ENCODE results near the gene SLC6A17.

The SLC6A17 gene

DNA sequence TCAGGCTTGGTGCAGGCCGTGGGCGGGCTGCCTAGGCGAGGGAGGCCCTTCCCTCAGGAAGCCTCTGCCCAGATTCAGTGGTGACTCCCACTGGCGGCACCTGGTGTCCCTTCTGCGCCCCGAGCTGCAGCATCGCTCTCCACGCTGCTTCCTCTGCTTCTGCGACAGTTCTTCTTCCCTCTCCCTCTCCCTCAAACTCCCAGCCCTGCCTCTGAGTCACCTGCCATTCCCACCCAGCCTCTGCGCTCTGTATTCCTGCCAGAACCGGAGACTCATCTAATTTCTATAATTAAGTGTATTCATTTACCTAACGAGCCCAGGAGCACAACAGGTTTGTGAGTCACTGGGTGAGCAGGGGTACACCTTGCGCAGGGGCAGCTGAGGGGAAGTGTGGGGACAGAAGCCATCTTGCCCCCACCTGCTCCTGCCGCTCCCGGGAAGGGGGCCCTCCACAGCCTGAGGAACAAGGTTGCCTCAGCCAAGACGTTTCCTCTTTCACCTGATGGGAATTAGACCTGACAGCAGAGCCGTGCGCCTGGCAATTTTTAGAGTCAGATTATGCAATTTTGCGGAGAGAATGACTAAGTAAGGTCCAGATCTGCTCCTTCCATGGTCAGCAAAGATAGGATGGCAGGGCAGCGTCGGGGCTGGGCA, 79.2 kb downstream of the SLC6A17 start:
- TF ChIP-seq, protein P1, sequence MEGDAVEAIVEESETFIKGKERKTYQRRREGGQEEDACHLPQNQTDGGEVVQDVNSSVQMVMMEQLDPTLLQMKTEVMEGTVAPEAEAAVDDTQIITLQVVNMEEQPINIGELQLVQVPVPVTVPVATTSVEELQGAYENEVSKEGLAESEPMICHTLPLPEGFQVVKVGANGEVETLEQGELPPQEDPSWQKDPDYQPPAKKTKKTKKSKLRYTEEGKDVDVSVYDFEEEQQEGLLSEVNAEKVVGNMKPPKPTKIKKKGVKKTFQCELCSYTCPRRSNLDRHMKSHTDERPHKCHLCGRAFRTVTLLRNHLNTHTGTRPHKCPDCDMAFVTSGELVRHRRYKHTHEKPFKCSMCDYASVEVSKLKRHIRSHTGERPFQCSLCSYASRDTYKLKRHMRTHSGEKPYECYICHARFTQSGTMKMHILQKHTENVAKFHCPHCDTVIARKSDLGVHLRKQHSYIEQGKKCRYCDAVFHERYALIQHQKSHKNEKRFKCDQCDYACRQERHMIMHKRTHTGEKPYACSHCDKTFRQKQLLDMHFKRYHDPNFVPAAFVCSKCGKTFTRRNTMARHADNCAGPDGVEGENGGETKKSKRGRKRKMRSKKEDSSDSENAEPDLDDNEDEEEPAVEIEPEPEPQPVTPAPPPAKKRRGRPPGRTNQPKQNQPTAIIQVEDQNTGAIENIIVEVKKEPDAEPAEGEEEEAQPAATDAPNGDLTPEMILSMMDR (IDR thresholded peaks at IDR 0.05; ENCODE audit: control extremely low read depth, extremely low read depth, low read depth, missing control alignments), result no peak
- CTCF ChIA-PET, result interaction anchor here (1.2 to 1.6 kb wide), 3 partner anchors 10 to 33 kb away, joined by 3 to 5 read pairs (median 3); no protein-coding TSS in a partner anchor

DNA sequence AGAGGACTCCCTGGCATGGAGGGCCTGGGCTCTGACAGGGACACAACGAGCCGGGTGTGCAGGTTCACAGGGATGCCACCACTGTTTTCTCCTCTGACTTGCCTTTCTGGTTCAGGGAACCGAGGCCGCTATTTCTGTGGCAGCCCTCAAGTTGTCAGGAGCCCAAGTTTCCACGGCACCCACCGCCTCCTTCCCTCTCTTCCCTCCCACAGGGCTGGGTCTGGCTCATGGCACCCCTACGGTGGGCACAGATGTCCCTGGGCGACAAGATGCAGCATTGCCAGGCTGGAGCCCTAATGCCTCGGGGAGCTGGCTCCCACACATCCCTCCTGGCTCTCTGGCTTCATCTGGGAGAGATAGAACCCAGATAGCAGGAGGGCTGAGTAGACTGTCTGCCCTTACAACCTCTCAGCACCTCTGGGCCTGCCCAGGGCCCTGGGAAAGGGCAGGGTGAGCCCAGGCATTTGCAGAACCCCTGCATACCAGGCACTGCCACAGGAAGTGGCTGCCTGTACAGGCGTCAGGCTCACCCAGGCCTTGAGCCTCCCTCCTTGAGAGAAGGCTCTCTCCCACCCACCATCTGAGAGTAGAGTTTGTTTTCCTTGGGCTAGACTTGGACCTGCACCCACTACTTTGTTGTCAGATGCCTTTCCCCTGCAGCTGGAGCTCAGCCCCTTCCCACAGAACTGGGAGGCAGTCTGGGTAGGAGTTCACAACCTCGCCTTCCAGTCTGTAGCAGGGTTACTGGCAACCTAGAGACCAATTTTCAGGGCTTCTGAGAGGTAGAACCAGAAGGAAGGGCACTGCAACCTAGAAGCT, 80.3 kb downstream of the SLC6A17 start:
- ChIA-PET POLR2A (no interaction called here), CTCF (interaction anchor here (1.2 to 2.9 kb wide), 3 partner anchors 11 to 182 kb away, joined by 3 to 17 read pairs (median 5); no protein-coding TSS in a partner anchor)
- TF ChIP-seq, protein P1 (IDR thresholded peaks at IDR 0.05; ENCODE audit: control extremely low read depth, extremely low read depth, low read depth, missing control alignments), result no peak
- DNase-seq (ENCODE audit: extremely low spot score), result no peak

More for the DNA sequence above, 79.2 kb downstream of the SLC6A17 start:
- no peak for DNase-seq (ENCODE audit: extremely low spot score)
- POLR2A ChIA-PET, result no interaction called here

DNA sequence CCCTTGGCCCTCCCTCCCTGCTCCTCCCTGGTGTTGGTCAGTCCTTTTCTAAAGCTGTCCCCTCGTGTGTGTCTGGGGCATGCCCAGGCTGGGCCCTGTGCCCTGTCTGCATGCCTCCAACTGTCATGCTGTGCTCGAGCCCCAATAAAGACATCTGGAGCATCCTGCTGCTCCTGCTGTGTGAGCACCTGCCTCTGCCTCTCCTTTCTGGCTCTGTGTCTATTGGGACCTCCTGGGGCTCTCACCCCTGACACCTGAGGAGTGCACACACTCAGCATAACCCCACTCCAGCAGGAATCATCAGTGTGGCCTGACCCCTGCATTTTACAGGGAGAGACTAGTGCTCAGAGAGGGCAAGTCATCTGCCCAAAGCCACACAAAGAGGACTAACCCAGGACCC, 83.6 kb downstream of the SLC6A17 start:
- DNase-seq (ENCODE audit: extremely low spot score), result no peak
- ChIA-PET POLR2A (no interaction called here), CTCF (no interaction called here)

DNA sequence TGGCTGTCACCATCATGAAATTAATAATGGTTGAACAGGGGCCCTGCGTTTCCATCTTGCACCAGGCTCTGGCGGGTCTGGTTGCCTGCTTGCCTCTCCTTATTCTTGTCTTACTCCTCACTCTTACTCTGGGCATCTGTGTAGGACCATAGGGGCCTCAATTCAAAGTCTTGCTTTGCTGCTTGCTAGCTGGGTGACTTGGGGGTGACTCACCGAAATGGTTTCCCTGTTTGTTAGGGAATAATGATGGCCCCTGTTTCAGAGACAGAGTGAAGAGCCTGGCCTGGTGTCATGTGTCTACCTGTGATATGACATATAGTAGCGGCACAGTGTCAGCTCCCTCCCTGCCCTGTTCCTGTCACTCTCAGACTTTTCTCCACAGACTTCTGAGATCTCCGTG, 84.4 kb downstream of the SLC6A17 start:
- TF ChIP-seq, protein P1 (IDR thresholded peaks at IDR 0.05; ENCODE audit: control extremely low read depth, extremely low read depth, low read depth, missing control alignments), result no peak
- ChIA-PET POLR2A (no interaction called here), CTCF (interaction anchor here (0.6 to 2.3 kb wide), 3 partner anchors 11 to 178 kb away, joined by 3 to 6 read pairs (median 4); no protein-coding TSS in a partner anchor)
- no peak for DNase-seq (ENCODE audit: extremely low spot score)

More for the DNA sequence above, 83.6 kb downstream of the SLC6A17 start:
- TF ChIP-seq, protein P1 (IDR thresholded peaks at IDR 0.05; ENCODE audit: control extremely low read depth, extremely low read depth, low read depth, missing control alignments), result no peak

DNA sequence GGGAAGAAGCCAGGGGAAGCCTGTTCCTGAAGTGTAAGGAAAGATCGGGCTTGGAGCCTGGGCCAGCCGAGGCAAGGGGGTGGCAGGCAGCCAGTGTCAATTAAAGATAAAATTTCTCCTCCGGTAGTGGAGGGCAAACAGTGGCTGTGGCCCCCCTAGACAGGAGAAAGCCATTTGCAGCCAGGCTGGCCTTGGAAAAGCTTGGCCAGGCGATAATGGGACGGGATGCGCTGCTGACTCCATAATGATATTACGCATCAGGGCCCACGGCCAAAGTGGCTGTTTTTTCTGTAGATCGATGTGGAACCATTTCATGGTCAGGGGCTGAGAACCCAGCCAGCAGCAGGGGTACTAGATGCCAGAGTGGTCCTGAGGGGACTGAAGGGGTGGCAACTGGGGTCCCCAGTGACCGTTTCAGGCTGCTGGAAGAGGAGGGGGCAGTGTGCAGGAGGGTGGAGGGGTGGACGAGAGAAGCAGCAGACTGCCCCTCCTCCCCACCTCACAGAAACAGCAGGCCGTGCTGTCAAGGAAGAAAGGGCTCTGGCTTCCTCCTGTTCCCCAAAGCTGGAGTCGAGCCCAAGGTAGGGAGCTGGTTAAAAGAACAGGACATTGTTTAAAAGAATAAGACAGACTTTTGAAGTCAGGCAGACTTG, 85.0 kb downstream of the SLC6A17 start:
- CTCF ChIA-PET, result interaction anchor here (1.0 to 2.3 kb wide), 2 partner anchors 11 to 177 kb away, joined by 3 to 6 read pairs; no protein-coding TSS in a partner anchor
- no peak for DNase-seq (ENCODE audit: extremely low spot score)
- TF ChIP-seq, protein P1 (IDR thresholded peaks at IDR 0.05; ENCODE audit: control extremely low read depth, extremely low read depth, low read depth, missing control alignments), result no peak
- POLR2A ChIA-PET, result no interaction called here

Measured in GM10248 (cell line).